Dedifferentiated amniotic fluid mesenchymal stem cell (primary cell): Measurements from ENCODE around the gene CLBA1.

Experiments used
- DNase-seq: peaks from one replicate; pipeline ENCODE4 v3.0.0-alpha.2; 2016; ENCODE audit errors: extremely low spot score

The CLBA1 gene

DNA sequence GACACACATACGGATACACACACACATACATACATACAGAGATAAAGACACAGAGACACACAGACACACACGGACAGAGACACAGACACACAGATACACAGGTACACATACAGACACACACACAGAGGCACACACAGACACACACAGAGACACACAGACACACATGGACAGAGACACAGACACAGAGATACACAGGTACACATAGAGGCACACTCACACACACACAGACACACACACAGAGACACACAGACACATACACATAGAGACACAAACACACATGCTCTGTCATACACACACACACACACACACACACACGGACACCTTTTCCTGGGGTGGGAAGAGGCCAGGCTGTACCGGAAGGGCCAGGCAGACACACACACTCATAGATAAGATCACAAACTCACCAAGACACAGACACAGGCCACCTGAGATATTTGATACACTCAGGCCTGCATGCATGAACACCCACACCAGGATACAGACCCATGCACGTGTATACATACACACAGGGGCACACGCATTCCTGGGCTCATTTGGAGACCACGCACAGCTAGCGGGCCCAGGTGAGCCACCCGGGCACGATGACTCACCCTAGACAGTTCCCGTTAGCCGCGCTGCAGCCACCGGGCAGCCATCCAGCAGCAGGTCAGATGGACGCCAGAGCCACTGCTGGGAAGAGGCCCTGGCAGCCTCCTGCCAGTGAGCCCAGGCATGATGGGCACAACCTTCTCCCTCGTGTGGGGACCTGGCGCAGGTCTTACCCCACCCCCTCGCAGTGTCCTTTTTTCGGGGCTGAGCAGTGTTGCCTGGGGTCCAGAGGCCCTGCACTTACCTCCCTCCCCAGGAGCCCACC, 5.6 kb upstream of the CLBA1 start:
- DNase-seq, result no peak

DNA sequence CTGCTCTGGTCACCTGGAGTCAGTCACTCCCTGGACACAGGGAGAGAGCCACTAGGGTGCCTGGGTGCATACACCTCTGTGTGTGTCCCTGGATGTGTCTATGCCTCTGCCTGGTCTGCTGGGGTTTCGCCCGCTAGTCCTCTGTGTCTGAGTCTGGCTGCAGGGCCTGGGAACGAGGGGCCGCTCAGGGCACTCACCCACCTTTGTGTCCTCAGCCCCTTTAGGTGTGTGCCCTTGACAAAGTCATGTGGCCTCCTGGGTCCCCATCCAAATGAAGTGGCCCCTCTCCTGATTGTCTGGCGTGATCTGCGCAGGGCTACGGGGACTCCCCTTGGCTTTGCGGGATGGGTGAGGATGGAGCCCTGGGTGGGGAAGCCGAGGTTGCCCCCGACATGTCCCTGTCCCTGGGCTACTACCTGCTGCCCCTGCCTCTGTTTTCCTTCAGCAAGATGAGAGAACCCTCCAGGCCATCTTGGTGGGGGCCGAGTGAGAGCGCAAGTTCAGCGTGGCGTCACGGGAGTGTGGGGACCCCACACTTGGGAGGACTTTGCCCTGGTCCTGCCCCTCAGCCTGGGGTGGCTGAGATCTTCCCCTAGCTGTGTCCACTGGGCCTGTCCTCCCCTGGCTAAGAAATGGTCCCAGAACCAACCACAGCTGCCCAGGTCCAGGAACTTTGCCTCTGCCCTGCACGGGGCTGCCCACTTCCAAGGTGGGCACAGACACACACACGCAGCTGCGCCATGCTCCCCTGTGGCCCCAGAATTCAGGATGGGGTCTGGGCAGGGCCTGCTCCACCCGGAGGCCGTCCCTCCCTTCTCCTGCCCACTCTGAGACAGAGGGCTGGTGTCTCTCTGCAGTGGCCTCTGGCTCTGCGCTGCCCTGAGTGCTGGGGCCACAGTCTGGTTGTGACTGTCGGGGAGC, 4.7 kb upstream of the CLBA1 start:
- no peak for DNase-seq

DNA sequence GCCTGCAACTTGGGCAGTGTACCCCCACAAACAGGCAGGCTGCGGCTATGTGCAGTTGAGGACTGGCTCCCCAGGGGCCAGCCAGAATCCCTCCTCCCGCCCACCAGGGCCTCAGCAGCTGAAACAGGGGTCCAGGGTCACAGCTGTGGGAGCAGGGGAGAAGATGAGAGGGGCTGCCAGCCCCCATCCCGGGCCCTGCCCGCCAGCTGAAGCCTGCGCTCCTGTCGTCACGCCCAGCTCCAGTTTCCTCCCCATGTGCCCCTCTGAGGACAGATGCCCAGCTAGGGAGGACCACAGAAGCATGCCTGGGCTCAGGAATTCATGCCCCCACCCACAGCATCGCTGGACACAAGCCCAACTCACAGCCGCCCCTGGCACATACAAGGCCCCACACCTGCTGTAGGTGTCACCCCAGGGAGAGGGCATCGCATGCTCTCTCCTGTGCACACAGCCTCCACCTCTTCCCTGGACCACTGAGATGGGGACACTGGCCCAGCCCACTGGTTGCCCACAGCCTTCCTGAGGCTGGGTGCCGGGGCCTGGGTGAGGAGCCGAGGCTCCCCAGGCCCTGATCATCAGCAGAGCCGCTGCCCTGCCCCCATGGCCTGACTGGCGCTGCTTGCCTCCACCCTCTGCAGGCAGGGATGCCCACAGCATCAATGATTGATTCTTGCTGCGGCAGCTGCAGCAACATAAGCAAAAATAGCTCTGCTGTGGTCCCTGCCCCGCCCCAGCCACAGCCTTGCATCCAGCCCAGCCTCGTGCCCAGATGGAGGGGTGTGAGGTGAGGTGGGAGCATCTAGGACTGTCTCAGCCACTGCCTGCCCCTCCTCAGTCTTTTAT, 3.7 kb upstream of the CLBA1 start:
- DNase-seq, result no peak

DNA sequence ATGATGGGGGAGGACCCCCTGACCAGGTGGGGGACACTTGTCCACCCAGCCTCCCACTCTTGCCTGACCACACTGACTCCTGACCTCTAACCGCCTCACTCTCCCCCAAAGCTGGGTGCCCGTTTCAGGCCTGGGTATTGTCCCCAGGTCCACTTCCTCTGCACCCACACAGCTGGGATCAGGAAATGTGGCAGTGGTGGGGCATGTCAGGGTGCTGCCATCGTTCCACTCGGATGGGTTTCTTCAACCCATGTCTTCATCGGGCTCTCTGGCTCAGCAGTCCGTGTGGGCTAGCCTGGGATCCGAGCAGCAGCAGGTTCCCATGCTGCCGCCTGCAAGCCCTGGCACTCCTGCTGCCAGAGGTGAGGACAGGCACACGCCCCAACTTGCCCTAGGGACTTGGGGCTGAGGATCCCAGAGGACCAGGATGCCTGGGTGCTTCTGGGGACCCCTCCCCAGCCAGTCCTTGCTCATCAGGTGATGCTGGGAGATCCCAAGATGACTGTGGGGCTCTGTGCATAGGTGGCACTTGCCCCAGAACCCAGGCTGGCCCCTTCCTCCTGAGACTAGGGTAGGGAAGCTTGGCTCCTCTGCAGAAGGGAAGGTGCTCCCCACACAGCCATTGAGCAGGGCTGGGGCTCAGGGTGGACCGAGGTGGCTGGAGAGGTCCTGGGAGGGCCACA, 2.9 kb upstream of the CLBA1 start:
- DNase-seq, result no peak

DNA sequence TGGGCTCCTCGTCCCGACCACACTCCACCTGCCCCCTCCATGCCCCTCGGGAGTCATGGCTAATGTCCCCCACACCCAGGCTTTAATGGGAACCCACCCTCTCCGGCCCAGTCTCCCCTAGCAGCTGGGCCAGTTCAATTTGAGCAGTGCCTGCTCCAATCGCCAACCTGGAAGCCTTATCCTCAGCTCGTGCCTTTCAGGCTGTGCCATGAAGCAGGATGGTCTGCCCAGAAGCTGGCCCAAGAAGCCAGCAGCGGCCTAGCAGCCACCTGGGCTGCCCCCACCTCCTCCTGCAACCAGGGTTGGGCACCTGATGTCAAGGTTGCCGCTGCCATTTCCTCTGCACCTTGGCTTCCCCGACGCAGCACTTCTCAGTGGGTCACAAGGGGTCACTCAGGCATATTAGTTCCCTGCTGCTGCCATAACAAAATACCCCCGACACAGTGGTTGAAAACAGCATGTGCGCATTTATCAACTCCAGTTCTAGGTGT, 2.3 kb upstream of the CLBA1 start:
- no peak for DNase-seq

DNA sequence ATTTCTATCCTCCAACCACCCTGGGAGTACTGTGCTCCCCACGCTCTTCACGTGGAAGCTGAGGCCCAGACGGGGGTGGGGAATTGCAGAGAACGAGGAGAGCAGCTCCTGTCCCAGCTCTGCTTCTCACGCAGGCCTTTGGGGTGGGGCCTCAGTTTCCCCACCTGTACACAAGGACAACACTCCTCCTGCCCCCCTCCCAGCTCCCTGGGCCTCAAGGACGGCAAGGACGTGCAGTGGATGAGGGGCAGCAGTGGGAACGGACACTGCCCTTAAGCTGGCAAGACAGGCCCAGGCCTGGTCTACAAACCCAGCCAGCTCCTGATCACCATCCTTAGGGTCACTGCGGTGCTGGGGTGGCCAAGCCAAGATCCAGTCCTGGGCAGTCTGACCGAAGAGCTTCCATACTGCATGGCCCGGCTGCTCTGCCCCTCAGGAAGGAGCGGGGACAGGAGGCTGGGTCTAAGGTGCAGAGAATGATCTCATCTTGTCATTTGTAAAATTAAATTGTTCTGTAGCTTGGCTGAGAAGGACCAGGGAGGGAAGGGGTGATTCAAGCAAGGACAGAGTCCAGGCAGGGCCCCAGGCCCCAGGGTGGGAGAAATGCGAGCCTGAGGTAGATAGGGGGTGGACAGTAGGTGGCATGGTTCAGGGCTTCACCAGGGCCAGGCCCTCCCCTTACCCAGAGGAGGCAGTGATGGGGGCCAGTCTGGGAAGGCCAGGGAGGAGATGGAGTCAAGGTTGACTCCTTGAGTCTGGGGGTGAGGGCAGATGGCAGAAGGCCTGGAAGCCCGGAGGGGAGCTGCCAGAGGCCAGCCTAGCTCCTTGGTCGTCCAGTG, 1.3 kb upstream of the CLBA1 start:
- DNase-seq, result no peak

DNA sequence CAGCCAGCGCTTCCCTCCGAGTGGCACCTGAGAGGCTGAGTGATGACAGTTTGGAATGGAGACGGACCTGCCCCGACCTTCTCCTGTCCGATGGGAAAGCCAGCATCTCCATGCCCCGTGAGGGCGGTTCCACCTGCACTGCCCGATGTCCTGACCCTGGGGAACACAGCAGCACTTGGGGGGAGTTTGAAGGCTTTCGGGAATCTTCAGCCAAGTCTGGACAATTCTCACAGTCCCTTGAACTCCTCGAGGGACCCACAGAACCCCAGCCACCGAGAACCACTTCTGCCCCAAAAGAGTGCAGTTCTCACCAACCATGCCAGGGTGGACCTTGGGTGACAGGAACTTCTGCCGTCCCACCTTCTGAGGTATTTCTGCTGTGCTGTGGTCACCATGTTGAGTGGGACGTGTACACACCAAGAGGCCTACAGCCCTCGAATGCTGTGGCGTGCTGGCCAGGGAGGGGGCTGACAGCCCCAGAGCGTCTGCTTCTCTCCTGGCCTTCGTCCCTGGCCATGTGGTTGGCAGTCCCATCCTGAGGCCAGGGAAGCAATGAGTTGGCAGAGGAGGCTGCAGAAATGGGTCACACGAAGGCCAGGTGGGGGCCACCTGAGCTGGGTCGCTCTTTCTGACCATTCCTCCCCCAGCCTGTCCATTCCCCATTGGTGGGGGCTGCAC, 1.0 kb downstream of the CLBA1 start:
- DNase-seq, result no peak

DNA sequence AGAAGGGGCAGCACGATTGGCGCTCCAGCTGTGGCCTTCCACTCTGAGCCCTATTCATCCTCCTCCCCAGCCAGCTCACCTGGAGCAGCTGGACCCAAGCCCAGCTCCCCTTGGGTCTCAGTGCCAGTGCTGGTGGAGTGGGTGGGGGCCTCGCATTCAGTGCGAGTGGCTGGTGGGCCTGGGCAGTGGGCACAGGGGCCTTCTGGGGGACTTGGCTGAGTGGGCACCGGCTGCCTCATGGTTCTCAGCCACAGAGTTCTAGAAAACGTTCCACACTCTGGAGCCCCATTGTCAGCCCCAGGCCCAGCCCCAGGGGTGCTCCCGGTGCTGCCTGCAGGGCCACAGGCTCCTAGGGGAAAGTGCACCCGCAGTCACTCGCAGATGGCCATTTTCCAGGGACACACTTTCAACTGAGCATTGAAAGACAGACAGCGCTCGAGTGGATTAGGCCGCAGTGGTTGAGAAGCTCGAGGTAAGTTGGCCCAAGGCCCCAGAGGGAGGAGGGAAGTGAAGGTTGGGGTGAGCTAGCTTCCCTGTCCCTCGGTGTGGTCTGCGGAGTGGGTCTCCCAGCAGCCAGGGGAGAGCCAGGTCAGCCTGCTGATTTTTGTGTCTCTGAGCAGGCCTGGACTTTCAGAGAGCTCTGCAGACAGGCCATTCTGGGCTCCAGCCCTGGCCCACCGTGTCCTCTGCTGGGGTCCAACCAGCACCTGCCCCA, 3.8 kb downstream of the CLBA1 start:
- no peak for DNase-seq

DNA sequence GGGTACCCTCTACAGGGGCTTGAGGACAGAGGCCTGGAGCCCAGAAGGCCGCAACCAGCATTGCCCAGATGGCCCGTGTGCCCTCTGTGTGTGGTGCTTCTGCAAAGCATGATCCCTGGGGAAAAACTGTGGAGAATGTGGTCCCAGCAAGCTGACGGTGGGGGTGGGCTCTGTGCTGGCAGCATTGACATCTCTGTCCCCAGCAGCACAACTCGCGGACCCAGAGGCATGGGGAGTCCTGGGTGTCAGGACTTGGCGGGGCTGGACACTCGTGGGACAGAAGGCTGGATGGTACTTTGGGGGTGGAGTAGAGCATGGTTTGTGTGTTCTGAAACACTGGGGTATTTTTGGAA, 4.3 kb downstream of the CLBA1 start:
- DNase-seq, result no peak

DNA sequence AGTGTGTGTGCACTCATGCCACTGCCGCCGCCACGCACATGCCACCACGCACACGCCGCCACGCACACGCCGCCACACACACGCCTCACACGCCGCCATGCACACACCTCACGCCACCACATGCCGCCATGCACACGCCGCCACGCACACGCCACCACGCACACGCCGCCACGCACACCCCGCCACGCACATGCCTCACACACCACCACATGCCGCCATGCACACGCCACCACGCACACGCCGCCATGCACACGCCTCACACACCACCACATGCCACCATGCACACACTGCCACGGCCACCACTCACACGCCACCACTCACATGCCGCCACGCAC, 6.3 kb downstream of the CLBA1 start:
- no peak for DNase-seq

DNA sequence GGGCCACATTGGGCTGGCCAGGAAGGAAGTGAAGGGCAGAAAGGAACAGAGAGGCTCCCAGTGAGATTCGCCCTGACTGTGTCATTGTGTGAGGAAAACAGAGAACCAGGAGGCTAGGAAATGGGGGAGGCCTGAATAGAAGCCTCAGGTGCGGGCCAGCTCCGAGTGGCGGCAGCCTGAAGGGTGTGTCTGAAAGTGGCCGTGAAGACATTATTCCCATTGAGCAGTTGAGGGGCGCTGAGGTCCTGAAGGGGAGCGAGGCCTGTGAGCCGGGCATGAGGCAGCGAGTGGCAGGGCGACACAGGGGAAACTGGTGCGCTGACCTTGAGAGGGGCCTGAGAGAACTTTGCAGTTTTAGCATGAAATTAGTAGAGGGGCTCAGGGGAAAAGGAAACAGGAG, 6.9 kb downstream of the CLBA1 start:
- DNase-seq, result no peak

DNA sequence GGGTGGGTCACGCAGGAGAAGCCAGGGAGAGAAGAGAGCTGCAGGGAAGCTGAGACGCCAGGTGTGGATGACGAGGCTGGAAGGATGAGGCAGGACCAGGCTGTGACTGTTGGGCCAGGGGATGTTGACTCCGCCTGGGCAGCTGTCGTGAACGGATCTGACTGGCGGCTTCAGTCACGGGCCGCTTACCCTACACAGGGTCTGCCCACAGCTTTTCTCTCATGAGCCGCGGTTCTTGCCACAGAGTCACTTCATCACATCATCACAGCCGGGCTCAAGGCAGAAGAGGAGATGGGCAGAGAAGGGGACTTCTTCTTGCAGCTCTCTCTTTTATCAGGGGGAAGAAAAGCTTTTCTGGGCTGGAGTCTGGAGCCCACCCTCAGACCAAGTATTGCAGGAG, 7.7 kb downstream of the CLBA1 start:
- no peak for DNase-seq

DNA sequence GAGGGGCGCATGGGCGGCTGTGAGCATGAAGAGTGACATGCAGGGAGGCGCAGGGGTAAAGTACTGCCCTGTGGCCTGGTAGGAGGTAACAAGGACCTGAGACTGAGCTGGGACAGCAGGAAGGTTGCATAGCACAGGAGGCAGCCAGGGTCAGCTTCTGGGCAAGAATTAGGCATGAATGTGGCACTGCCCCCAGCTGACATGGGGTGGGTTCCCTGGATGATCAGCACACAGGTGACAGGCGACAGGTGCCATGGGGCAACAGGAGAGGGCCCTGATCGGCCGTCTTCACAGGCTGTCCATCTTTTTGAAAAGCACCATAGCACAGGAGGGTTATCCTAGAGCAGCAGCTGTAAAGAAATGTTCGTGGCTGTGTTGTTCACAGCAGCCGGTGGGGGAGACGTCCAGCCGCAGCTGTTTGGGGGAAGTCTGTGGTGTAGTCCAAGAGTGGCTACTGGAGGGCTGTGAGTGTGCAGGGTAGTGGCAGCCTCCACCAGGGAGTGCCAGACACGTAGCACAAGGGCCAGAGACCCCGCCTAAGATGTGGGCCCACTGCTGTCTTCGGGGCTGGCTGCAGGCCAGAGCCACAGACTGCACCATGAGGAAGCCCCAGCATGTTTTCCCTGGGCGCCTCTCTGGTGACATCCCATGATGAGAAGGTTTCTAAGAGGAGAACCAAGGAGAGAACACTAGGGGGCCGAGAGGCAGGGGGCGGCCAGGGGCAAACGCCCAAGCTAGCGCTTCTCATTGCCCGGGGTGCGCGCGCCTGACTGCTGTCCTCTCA, 8.4 kb downstream of the CLBA1 start:
- no peak for DNase-seq

DNA sequence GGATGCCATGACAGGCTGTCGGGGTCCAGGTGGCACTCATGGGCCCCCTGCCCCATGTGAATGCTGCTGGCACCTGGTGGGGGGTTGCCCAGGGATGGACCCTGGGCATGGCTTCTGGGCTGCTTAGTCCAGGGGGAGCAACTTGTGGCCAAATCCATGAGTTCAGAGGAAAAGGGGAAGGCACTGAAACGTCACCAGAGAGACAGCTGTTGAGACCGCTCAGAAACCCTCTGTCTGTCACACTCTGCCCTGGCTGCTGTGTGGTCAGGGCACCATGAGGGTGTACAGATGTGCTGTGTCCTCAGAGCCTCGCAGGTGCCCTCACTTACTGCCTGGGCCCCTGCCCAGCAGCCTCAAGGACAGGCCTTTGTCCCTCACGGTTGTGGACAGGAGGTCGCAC, 9.4 kb downstream of the CLBA1 start:
- no peak for DNase-seq

DNA sequence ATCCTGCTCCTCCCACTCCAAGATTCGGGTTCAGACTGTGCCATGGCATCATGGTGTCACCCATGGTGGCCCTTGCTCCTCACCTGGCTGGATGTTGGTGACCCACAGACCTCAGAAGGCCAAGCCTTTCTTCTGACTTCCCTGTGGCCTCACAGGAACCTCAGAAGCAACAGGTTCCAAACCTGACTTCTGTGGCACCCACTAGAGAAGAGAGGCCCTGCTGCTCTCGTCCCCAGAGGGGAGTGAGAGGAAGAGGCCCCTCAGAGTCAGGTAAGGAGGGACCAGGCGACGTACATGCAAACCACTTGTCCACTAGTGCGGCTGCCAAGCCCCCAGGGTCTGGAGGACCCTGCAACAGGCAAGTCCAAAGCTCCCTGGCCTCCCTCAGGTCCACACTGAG, 10.4 kb downstream of the CLBA1 start:
- no peak for DNase-seq

DNA sequence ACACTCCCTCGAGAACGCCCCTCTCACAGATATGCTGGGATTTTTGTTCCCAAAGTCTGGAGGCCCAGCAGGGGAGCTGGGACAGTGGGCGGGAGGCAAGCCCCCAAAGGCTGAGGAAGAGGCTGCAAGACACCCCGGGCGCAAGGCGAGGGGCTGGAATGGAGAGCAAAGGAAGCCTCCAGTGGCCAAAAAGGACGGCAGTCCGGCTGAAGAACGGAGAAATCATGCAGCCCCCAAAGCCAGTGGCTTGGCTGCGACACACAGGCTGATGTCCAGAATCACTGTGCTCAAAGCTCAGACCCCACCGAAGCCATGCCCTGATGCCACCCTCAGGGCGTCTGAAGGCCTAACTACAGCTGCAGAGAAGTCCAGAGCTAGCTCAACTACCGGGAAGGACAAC, 10.9 kb downstream of the CLBA1 start:
- DNase-seq, result no peak

DNA sequence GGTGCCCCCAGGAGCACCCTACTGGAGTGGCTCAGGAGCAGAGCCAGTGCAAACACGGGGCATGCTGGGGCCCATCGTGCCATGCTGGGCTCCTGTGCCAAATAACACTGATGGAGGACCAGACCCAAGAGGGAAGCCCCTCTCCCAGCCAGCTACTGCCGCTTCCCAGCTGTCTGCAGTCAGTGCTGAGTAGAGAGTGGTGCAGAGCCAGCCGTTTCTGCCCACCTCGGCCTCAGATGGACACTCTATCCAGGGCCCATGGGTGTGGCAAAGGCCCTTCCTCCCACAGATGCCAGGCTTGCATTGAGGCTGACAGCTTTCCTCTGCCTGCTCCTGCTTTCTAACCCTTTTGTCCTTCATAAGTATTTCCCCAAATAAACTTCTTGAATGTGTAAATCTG, 13.2 kb downstream of the CLBA1 start:
- no peak for DNase-seq

DNA sequence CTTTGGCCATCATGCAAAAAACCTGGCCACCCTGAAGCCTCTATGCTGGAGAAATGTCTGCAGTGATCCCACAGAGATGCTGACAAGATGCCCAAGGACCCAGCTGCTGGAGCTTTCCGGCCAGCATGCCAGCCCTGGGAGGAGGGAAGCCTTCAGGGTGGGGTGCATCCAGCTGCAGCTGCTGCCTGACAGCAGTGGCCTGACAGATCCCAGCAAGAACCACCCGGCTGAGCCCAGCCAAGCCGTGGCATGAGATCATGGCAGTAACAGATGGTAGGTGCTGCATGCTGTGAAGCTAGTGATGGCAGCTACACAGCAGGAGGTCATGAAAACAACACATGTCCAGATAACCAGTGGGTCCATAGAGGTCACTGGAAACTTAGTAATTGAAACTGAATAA, 13.8 kb downstream of the CLBA1 start:
- DNase-seq, result no peak
